Glutamatergic neuron (in vitro differentiated cells): ENCODE data around the gene GNRHR. TPM values are rescaled to one million over a fixed set of nuclear protein-coding genes. Genes with fewer than 3 reads are reported as not detected.

Experiments used
- DNase-seq: peaks from one replicate; pipeline ENCODE4 v3.0.0; 2022
- H3K27ac Mint-ChIP-seq: one replicate; pipeline ENCODE4 v1.8.0; 2020; ENCODE audit warnings: mild to moderate bottlenecking, mixed read lengths, inconsistent platforms; ENCODE audit not compliant: unreplicated experiment
- H3K27me3 Mint-ChIP-seq: one replicate; pipeline ENCODE4 v1.8.0; 2020; ENCODE audit warnings: mild to moderate bottlenecking, moderate library complexity, mixed read lengths, inconsistent platforms; ENCODE audit not compliant: unreplicated experiment
- H3K36me3 Mint-ChIP-seq: one replicate; pipeline ENCODE4 v1.8.0; 2020; ENCODE audit warnings: mild to moderate bottlenecking, mixed read lengths, inconsistent platforms; ENCODE audit not compliant: unreplicated experiment
- H3K4me1 Mint-ChIP-seq: one replicate; pipeline ENCODE4 v1.8.0; 2020; ENCODE audit warnings: mild to moderate bottlenecking, low read depth, mixed read lengths, inconsistent platforms; ENCODE audit not compliant: unreplicated experiment
- H3K4me3 Mint-ChIP-seq: one replicate; pipeline ENCODE4 v1.8.0; 2020; ENCODE audit warnings: mild to moderate bottlenecking, mixed read lengths, inconsistent platforms; ENCODE audit not compliant: unreplicated experiment
- H3K9me3 Mint-ChIP-seq: one replicate; pipeline ENCODE4 v1.8.0; 2020; ENCODE audit warnings: mild to moderate bottlenecking, moderate library complexity, mixed read lengths, inconsistent platforms; ENCODE audit not compliant: unreplicated experiment
- total RNA-seq: library from RNA; stranded (reverse); fragmentation: NEBNext Ultra II Directional; extraction: Animal tissue kit (Norgen Biotek cat#: 25700); gene quantifications from one replicate; pipeline ENCODE4 v1.2.1, GENCODE V29; 2021; ENCODE audit not compliant: unreplicated experiment
- TF ChIP-seq, protein P1 (sequence below): fragments of 200-600 bp; sonication (generic); IDR thresholded peaks from one replicate; pipeline ENCODE4 v1.5.0; 2021; ENCODE audit not compliant: partially characterized antibody, unreplicated experiment

GNRHR gene
- total RNA-seq, 1 donor from 2014 or later, result not detected

DNA sequence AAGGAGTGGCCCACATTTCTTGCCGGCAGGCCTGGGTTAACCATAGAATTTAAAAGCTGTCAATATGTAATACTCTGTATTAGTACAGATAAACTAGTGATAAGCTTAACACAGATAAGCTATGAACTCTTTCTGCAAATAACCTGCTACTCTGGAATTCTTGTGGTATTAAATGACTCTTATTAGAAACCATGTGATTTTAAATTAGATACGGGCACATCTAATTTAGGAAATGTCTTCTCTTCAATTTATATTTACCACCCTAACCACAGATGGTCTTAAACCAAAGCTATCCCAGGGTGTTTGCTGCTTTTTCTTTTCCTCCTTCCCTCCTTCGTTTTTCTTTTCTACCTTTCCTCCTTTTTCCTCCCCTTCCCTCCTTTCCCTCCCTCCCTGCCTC lies 4.9 kb downstream of the GNRHR start:
- Mint-ChIP-seq H3K4me3 (no peak overlapping the region), H3K27me3 (no peaks in the 10 kb centered on the region), H3K4me1 (peaks cover 3% of the 10 kb centered on the region), H3K9me3 (no peaks in the 10 kb centered on the region), H3K27ac (no peak overlapping the region), H3K36me3 (no peaks in the 10 kb centered on the region)
- TF ChIP-seq, protein P1, sequence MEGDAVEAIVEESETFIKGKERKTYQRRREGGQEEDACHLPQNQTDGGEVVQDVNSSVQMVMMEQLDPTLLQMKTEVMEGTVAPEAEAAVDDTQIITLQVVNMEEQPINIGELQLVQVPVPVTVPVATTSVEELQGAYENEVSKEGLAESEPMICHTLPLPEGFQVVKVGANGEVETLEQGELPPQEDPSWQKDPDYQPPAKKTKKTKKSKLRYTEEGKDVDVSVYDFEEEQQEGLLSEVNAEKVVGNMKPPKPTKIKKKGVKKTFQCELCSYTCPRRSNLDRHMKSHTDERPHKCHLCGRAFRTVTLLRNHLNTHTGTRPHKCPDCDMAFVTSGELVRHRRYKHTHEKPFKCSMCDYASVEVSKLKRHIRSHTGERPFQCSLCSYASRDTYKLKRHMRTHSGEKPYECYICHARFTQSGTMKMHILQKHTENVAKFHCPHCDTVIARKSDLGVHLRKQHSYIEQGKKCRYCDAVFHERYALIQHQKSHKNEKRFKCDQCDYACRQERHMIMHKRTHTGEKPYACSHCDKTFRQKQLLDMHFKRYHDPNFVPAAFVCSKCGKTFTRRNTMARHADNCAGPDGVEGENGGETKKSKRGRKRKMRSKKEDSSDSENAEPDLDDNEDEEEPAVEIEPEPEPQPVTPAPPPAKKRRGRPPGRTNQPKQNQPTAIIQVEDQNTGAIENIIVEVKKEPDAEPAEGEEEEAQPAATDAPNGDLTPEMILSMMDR, result no peak
- DNase-seq, result no peak

DNA sequence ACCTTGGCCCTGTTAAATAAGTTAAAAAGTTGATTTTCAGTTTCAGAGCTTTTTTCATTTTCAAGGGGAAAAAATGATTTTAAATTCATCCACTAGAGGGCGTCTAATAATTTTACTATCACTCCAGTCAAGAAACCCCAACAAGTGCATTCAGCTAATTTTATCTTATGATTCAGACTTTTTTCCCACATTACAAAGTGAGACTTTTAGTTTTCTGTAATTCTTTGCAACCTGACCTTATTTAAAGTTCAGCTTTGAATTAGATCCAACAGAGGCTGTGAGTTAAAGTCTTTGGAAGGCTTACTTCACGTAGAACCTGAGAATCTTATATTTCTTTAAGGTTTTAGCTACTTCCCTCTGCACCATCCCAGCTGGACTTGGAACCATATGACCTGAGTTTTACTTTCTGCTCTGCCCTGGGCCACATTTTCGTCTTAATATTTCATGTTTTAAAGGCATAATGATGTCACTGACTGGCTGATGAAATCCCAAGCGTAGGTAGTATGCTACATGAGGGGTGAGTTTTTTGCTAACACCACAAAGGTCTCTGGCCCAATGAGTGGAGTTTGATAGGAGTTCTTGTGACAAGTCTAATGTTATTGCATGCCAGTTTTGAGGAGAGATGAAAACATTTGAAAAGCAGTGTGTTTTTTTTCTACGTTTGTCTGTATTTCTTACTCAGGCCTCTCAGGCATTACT lies 7.2 kb downstream of the GNRHR start:
- H3K27ac Mint-ChIP-seq, result no peak overlapping the region
- H3K4me3 Mint-ChIP-seq, result no peak overlapping the region
- no peaks in the 10 kb centered on the region for H3K4me1 Mint-ChIP-seq
- DNase-seq, result no peak
- TF ChIP-seq, protein P1, result peak; percentile 93
- H3K27me3 Mint-ChIP-seq, result no peaks in the 10 kb centered on the region
- H3K36me3 Mint-ChIP-seq, result no peaks in the 10 kb centered on the region
- no peaks in the 10 kb centered on the region for H3K9me3 Mint-ChIP-seq

- no peaks in the 10 kb centered on the region for H3K9me3 Mint-ChIP-seq
- no peaks in the 10 kb centered on the region for H3K4me1 Mint-ChIP-seq
- no peaks in the 10 kb centered on the region for H3K36me3 Mint-ChIP-seq
- no peak overlapping the region for H3K27ac Mint-ChIP-seq
- no peak for DNase-seq
- H3K4me3 Mint-ChIP-seq, result no peak overlapping the region
- TF ChIP-seq, protein P1, result no peak
- H3K27me3 Mint-ChIP-seq, result no peaks in the 10 kb centered on the region
Measured at GRCh38 chr4:67744561-67745283, 9.5 kb downstream of the GNRHR start.

- H3K4me1 Mint-ChIP-seq, result no peaks in the 10 kb centered on the region
- H3K9me3 Mint-ChIP-seq, result no peaks in the 10 kb centered on the region
- DNase-seq, result no peak
- H3K36me3 Mint-ChIP-seq, result no peaks in the 10 kb centered on the region
- H3K4me3 Mint-ChIP-seq, result no peak overlapping the region
- H3K27ac Mint-ChIP-seq, result no peak overlapping the region
- no peaks in the 10 kb centered on the region for H3K27me3 Mint-ChIP-seq
- TF ChIP-seq, protein P1, result no peak
Measured at GRCh38 chr4:67743194-67743593, 11.0 kb downstream of the GNRHR start.

- Mint-ChIP-seq H3K9me3 (peaks cover 1% of the 10 kb centered on the region), H3K36me3 (peaks cover 5% of the 10 kb centered on the region), H3K27me3 (no peaks in the 10 kb centered on the region), H3K4me1 (no peaks in the 10 kb centered on the region), H3K27ac (no peak overlapping the region), H3K4me3 (no peak overlapping the region)
- DNase-seq, result no peak
- TF ChIP-seq, protein P1, result no peak
Measured at GRCh38 chr4:67736262-67736661, 17.9 kb downstream of the GNRHR start.
